Thyroid gland (tissue), 4 donors: ENCODE measurements around the gene SMS.

Experiments used
- POLR2A ChIP-seq, 2 donors: fragments of 450-650 bp; IDR thresholded peaks; one replicate each; pipeline ENCODE4 v1.6.1; 2017; ENCODE audit warnings: antibody characterized with exemption in 2 of 2, mild to moderate bottlenecking in 2 of 2, moderate library complexity in 1 of 2
- TF ChIP-seq, protein P1 (sequence below), 6 experiments: fragments of 200-600 bp in 3 of 6; fragments of 450-650 bp in 3 of 6; sonication (generic) in 3 of 6; IDR thresholded peaks; one replicate each; pipeline ENCODE4 v1.5.1; 2016 to 2019; ENCODE audit warnings: antibody characterized with exemption in 6 of 6, mild to moderate bottlenecking in 2 of 6, inconsistent platforms in 1 of 6, moderate library complexity in 1 of 6

DNA sequence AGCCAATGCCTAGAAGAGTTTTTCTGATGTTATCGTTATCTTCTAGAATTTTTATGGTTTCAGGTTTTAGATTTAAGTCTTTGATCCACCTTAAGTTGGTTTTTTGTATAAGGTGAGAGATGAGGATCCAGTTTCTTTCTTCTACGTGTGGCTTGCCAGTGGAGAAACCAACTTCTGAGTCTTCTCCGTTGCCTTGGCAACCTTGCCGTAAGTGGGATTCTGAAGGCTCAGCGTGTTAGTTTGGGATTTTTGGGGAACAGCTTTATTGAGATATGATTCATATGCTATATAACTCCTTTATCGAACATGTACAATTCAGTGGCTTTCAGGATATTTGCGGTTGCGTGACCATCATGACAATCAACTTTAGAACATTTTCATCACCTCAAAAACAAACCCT lies 17.7 kb downstream of the SMS start:
- TF ChIP-seq, protein P1, sequence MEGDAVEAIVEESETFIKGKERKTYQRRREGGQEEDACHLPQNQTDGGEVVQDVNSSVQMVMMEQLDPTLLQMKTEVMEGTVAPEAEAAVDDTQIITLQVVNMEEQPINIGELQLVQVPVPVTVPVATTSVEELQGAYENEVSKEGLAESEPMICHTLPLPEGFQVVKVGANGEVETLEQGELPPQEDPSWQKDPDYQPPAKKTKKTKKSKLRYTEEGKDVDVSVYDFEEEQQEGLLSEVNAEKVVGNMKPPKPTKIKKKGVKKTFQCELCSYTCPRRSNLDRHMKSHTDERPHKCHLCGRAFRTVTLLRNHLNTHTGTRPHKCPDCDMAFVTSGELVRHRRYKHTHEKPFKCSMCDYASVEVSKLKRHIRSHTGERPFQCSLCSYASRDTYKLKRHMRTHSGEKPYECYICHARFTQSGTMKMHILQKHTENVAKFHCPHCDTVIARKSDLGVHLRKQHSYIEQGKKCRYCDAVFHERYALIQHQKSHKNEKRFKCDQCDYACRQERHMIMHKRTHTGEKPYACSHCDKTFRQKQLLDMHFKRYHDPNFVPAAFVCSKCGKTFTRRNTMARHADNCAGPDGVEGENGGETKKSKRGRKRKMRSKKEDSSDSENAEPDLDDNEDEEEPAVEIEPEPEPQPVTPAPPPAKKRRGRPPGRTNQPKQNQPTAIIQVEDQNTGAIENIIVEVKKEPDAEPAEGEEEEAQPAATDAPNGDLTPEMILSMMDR (IDR thresholded peaks at IDR 0.05) = no peak
- no peak for TF ChIP-seq POLR2A (IDR thresholded peaks at IDR 0.05)
